GM10266 (cell line): ENCODE measurements around the gene PRR13.
A peak's percentile ranks its signal among the peaks of the same experiment; 100 is the strongest.

Experiments
- DNase-seq: peaks from one replicate; pipeline ENCODE4 v3.0.0; 2012; ENCODE audit errors: extremely low spot score
- TF ChIP-seq, protein P1 (sequence below): IDR thresholded peaks from 2 replicates; pipeline ENCODE4 v1.5.1; 2012; ENCODE audit warnings: mild to moderate bottlenecking, low read depth; ENCODE audit not compliant: control insufficient read depth, insufficient read depth; ENCODE audit errors: missing control alignments

PRR13 gene

GRCh38 chr12:53484686-53485575 lies 43.4 kb downstream of the PRR13 start:
- no peak for DNase-seq
- TF ChIP-seq, protein P1, sequence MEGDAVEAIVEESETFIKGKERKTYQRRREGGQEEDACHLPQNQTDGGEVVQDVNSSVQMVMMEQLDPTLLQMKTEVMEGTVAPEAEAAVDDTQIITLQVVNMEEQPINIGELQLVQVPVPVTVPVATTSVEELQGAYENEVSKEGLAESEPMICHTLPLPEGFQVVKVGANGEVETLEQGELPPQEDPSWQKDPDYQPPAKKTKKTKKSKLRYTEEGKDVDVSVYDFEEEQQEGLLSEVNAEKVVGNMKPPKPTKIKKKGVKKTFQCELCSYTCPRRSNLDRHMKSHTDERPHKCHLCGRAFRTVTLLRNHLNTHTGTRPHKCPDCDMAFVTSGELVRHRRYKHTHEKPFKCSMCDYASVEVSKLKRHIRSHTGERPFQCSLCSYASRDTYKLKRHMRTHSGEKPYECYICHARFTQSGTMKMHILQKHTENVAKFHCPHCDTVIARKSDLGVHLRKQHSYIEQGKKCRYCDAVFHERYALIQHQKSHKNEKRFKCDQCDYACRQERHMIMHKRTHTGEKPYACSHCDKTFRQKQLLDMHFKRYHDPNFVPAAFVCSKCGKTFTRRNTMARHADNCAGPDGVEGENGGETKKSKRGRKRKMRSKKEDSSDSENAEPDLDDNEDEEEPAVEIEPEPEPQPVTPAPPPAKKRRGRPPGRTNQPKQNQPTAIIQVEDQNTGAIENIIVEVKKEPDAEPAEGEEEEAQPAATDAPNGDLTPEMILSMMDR, result no peak

GRCh38 chr12:53485955-53486735 lies 44.6 kb downstream of the PRR13 start:
- DNase-seq, result no peak
- TF ChIP-seq, protein P1, result no peak

DNA sequence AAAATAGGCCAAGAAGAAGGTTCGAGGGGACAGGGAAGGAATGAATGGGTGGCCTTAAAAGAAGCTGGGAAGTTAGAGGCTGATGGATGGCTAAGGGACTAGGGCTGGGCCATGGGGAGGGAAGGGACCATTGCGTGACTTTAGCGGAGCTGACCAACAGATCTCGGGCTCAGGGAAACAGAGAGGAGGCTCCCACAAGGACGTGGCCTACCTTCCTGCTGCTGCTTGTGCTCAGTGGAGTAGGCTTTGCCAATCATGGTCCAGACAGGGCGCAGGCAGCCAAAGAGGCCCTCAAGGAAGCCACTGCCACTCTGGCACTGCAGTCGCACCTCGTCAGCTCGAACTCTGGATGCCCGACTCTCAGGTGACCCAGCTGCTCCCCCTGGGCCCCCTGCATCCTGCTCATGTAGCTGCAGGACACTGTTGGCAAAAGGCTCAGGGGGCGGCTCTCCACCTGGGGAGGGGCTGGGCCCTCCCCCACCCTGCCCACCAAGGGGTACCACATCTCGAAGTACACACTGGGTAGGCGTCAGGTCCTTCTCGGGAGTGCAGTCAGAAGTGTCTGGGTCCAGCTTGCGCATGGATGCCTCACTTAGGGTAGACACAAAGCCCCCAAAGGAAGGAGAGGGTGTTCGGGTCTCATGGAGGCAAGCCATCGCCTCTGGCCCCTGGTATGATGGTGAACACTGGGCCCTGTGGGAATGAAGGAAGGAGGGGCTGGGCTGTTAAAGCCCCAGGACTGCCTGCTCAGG lies 45.4 kb downstream of the PRR13 start:
- TF ChIP-seq, protein P1, result no peak
- DNase-seq, result no peak

GRCh38 chr12:53489242-53489864 lies 47.8 kb downstream of the PRR13 start:
- DNase-seq, result no peak
- TF ChIP-seq, protein P1, result no peak

DNA sequence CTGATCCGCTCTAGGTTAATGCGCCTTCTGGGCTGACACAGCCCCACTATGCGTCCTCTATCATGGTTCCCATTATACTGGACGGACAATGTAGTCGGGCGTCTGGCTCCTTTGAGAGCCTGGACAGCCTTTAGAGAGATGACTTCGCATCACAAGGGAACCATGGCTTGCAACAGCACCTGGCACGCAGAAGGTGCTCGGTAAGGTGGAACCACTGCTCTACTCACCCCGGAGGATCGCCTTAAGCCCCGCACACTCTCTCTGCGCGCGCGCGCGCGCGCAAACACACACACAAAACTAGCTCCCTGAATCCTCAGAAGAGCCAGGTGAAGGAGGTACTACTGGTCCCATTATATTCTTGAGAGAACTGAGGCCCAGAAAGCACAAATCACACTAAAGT lies 50.7 kb downstream of the PRR13 start:
- TF ChIP-seq, protein P1, result no peak
- no peak for DNase-seq

DNA sequence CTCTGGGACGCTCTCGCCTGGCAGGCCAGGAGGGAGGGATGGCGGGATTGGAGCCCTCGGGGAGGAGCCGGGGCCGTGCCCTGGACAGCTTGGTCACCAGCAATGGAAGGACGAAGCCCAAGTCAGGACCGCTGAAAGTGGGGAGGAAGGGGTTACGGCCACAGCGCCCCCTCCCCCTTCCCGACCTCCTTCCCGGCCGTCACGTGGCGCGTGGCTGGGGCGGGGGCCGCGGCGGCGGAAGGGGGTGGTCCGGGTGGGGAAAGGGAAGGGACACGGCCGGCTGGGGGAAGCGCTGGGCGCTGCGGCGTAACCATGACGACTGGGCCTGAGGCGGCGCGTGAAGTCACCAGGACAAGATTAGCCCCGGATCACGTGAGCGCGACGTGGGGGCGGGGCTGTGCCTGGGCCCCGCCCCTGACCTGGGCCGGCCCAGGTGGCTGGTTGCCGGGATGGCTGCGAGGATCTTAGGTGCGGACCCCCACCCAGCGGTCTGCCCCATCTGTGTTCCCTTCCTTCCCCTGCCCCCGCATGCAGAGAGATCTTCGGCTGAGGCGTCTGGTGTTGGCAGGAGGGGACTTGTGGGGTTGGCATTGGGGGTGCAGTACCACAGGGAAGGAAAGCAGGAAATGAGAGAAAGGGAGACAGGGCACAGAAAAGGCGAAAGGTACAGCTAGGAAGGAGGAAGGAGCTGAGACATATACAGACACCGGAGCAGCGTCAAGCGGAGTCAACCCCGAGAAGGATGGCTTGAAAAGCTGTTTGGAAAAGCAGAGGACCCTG lies 51.5 kb downstream of the PRR13 start:
- TF ChIP-seq, protein P1, result no peak
- DNase-seq, result peak; percentile 93
